Glutamatergic neuron (in vitro differentiated cells): ENCODE measurements around the gene WDR41. TPM values are rescaled to one million over a fixed set of nuclear protein-coding genes. Genes with fewer than 3 reads are reported as not detected.

Experiments used
- DNase-seq: peaks from one replicate; pipeline ENCODE4 v3.0.0; 2022
- H3K27ac Mint-ChIP-seq: one replicate; pipeline ENCODE4 v1.8.0; 2020; ENCODE audit warnings: mild to moderate bottlenecking, mixed read lengths, inconsistent platforms; ENCODE audit not compliant: unreplicated experiment
- H3K27me3 Mint-ChIP-seq: one replicate; pipeline ENCODE4 v1.8.0; 2020; ENCODE audit warnings: mild to moderate bottlenecking, moderate library complexity, mixed read lengths, inconsistent platforms; ENCODE audit not compliant: unreplicated experiment
- H3K36me3 Mint-ChIP-seq: one replicate; pipeline ENCODE4 v1.8.0; 2020; ENCODE audit warnings: mild to moderate bottlenecking, mixed read lengths, inconsistent platforms; ENCODE audit not compliant: unreplicated experiment
- H3K4me1 Mint-ChIP-seq: one replicate; pipeline ENCODE4 v1.8.0; 2020; ENCODE audit warnings: mild to moderate bottlenecking, low read depth, mixed read lengths, inconsistent platforms; ENCODE audit not compliant: unreplicated experiment
- H3K4me3 Mint-ChIP-seq: one replicate; pipeline ENCODE4 v1.8.0; 2020; ENCODE audit warnings: mild to moderate bottlenecking, mixed read lengths, inconsistent platforms; ENCODE audit not compliant: unreplicated experiment
- H3K9me3 Mint-ChIP-seq: one replicate; pipeline ENCODE4 v1.8.0; 2020; ENCODE audit warnings: mild to moderate bottlenecking, moderate library complexity, mixed read lengths, inconsistent platforms; ENCODE audit not compliant: unreplicated experiment
- CTCF ChIP-seq: fragments of 200-600 bp; sonication (generic); IDR thresholded peaks from one replicate; pipeline ENCODE4 v1.5.0; 2021; ENCODE audit not compliant: partially characterized antibody, unreplicated experiment
- total RNA-seq: library from RNA; stranded (reverse); fragmentation: NEBNext Ultra II Directional; extraction: Animal tissue kit (Norgen Biotek cat#: 25700); gene quantifications from one replicate; pipeline ENCODE4 v1.2.1, GENCODE V29; 2021; ENCODE audit not compliant: unreplicated experiment

The WDR41 gene
- total RNA-seq, 1 donor from 2014 or later, result 49.3 TPM

- no peaks in the 10 kb centered on the region for H3K27me3 Mint-ChIP-seq
- DNase-seq, result no peak
- no peak overlapping the region for H3K4me3 Mint-ChIP-seq
- TF ChIP-seq CTCF, result no peak
- peaks cover 16% of the 10 kb centered on the region for H3K4me1 Mint-ChIP-seq
- peaks cover 3% of the 10 kb centered on the region for H3K9me3 Mint-ChIP-seq
- no peak overlapping the region for H3K27ac Mint-ChIP-seq
- no peaks in the 10 kb centered on the region for H3K36me3 Mint-ChIP-seq
Observed at GRCh38 chr5:77419644-77420582, 72.2 kb downstream of the WDR41 start.

- H3K4me1 Mint-ChIP-seq, result peaks cover 16% of the 10 kb centered on the region
Observed at GRCh38 chr5:77418601-77419581, 73.2 kb downstream of the WDR41 start.

GRCh38 chr5:77418162-77418561 lies 74.0 kb downstream of the WDR41 start:
- Mint-ChIP-seq H3K27ac (no peak overlapping the region), H3K27me3 (peaks cover 1% of the 10 kb centered on the region)

More at GRCh38 chr5:77418601-77419581, 73.2 kb downstream of the WDR41 start:
- no peak overlapping the region for H3K27ac Mint-ChIP-seq
- DNase-seq, result no peak
- H3K27me3 Mint-ChIP-seq, result no peaks in the 10 kb centered on the region
- TF ChIP-seq CTCF, result no peak
- peaks cover 3% of the 10 kb centered on the region for H3K9me3 Mint-ChIP-seq
- no peak overlapping the region for H3K4me3 Mint-ChIP-seq
- H3K36me3 Mint-ChIP-seq, result no peaks in the 10 kb centered on the region

DNA sequence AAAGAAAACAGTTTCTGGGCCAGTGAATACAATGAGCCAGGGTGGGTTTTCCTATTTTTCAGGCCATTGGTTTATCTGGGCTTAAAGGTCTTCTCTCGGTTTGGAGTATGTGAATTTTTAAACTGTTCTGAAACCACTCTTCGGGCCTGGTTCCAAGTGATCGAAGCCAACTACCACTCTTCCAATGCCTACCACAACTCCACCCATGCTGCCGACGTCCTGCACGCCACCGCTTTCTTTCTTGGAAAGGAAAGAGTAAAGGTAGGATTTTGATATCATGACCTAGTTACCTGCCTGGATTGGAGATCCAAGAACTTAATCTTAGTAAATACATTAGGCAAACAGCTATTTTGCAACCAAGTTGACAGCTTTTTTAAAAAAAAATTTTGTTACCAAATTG lies 79.1 kb downstream of the WDR41 start:
- no peaks in the 10 kb centered on the region for H3K9me3 Mint-ChIP-seq
- H3K27me3 Mint-ChIP-seq, result peaks cover 1% of the 10 kb centered on the region
- no peak overlapping the region for H3K4me3 Mint-ChIP-seq
- no peak overlapping the region for H3K27ac Mint-ChIP-seq
- H3K36me3 Mint-ChIP-seq, result no peaks in the 10 kb centered on the region
- no peak for TF ChIP-seq CTCF
- DNase-seq, result no peak
- peaks cover 7% of the 10 kb centered on the region for H3K4me1 Mint-ChIP-seq

More at GRCh38 chr5:77418162-77418561, 74.0 kb downstream of the WDR41 start:
- no peaks in the 10 kb centered on the region for H3K36me3 Mint-ChIP-seq
- H3K4me1 Mint-ChIP-seq, result peaks cover 16% of the 10 kb centered on the region
- TF ChIP-seq CTCF, result no peak
- DNase-seq, result no peak
- H3K9me3 Mint-ChIP-seq, result peaks cover 3% of the 10 kb centered on the region
- no peak overlapping the region for H3K4me3 Mint-ChIP-seq
